SHP77 (cell line): ENCODE measurements around the gene ZNF506.
"Not testable (repeated sequence)": the region's sequence is repeated elsewhere in the genome, so short reads cannot be mapped to it uniquely, and the experiment has no call there.

Source experiments
- DNase-seq, 2 experiments: peaks; one replicate each; lab custom pipeline; 2025; lab: John Stamatoyannopoulos, UW

ZNF506 gene

DNA sequence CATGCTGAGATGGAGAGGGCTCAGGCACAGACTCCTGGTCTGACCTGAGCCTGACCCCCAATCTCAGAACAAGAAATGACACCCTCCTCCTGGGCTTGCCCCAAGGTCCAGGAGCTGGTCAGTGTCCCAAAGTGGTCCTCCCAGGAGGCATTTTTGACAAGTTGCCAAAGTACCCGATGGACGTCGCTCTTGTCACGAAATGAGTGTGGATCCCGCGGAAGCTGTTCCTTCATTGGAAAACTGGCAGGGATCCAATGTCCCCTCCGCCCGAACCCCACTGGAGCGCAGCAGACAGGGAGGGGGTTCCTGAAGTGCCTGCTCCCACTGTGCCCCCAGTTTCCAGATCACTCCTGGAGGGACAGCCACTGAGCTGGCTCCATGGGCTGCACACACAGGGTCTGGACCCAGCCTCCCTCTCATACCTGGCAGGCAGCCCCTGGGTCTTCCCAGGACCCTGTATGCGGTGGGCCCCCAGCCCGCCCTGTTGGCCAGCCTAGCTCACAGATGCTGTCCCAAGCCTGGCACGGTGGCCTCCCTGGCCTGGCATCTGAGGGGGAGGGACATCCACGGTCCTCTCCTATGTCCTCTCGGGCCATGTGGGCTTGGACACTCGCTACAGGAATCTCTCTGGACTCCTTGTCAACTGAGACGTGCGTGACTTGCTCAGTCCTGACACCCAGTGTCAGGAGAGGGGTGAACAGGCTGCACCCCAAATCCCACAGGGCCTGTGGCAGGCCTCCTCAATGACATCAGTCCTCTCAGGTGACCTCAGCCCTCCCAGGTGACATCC lies 75.9 kb downstream of the ZNF506 start:
- DNase-seq, result no peak

DNA sequence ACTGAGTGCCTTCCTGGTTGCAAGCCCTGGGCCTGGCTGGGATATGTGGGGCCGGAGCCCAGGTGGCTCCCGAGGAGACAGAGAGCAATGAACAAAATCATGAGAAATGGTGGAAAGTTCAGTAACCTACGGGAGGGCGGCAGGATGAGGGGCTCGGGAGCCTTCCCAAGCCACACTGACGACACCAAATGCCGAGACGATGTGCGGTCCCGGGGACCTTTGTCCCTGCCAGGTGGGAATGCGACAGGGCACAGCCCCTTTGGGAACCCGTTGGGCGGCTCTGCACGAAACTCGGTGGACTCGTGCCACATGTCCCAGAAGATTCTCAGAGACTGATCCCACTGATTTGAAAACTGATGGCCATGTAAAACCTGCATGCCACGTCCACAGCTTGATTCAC lies 76.9 kb downstream of the ZNF506 start:
- DNase-seq, result no peak

GRCh38 chr19:19743921-19744320 lies 77.6 kb downstream of the ZNF506 start:
- DNase-seq, result not testable (repeated sequence)

- no peak for DNase-seq
Observed at GRCh38 chr19:19743176-19743575, 78.4 kb downstream of the ZNF506 start.

DNA sequence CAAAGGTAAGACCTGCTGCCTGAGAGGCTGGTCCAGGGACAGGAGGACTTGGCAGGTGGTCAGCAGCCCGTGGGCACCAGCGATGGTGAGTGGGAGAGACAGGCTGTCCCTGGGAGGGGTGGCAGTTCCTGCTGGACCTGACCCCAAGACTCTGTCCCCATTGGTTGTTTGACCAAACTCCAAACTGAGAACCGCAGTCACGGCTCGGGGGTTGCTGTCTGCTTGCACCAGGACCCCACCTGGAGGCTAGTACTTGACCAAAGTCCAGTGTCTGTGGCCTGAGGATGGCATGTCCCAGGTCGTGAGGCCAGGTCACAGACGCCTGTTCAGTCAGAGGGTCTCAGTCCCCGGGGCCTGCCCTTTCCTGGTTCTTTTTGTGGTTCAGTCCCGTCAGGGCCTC lies 78.8 kb downstream of the ZNF506 start:
- no peak for DNase-seq
